BE2C (cell line): ENCODE data around the gene SMARCB1.

Experiments used
- DNase-seq: peaks from one replicate; pipeline ENCODE4 v3.0.0-alpha.2; 2020
- H3K27me3 ChIP-seq: fragments of 250-450 bp; sonication (Bioruptor Pico); 2 replicates; pipeline ENCODE4 v1.5.1; 2020; ENCODE audit warnings: mild to moderate bottlenecking
- H3K36me3 ChIP-seq: fragments of 250-450 bp; sonication (Bioruptor Pico); 2 replicates; pipeline ENCODE4 v1.5.1; 2020; ENCODE audit warnings: mild to moderate bottlenecking
- H3K4me1 ChIP-seq: fragments of 250-450 bp; sonication (Bioruptor Pico); 2 replicates; pipeline ENCODE4 v1.5.1; 2020
- H3K4me3 ChIP-seq: 2 replicates; pipeline ENCODE4 v1.5.1; 2011; ENCODE audit warnings: low read depth, low read length
- H3K9me3 ChIP-seq: fragments of 250-450 bp; sonication (Bioruptor Pico); 2 replicates; pipeline ENCODE4 v1.5.1; 2020
- CTCF ChIP-seq: IDR thresholded peaks from 2 replicates; pipeline ENCODE4 v1.5.1; 2012; ENCODE audit warnings: mild to moderate bottlenecking, low read depth, low read length

The SMARCB1 gene

GRCh38 chr22:23827351-23827995, 40.7 kb downstream of the SMARCB1 start:
- peaks cover 77% of the 10 kb centered on the region for H3K36me3 ChIP-seq
- H3K4me1 ChIP-seq: peaks cover 22% of the 10 kb centered on the region
- no peak for DNase-seq
- H3K4me3 ChIP-seq: no peak overlapping the region
- no peaks in the 10 kb centered on the region for H3K27me3 ChIP-seq
- no peak for TF ChIP-seq CTCF
- no peaks in the 10 kb centered on the region for H3K9me3 ChIP-seq

- no peaks in the 10 kb centered on the region for H3K9me3 ChIP-seq
- TF ChIP-seq CTCF: no peak
- peaks cover 79% of the 10 kb centered on the region for H3K36me3 ChIP-seq
- H3K27me3 ChIP-seq: no peaks in the 10 kb centered on the region
- no peak for DNase-seq
- no peak overlapping the region for H3K4me3 ChIP-seq
- peaks cover 22% of the 10 kb centered on the region for H3K4me1 ChIP-seq
Measured at GRCh38 chr22:23828800-23829680, 42.3 kb downstream of the SMARCB1 start.

- no peak for TF ChIP-seq CTCF
- Histone ChIP-seq H3K4me3 (no peak overlapping the region), H3K27me3 (no peaks in the 10 kb centered on the region), H3K4me1 (peaks cover 22% of the 10 kb centered on the region), H3K9me3 (no peaks in the 10 kb centered on the region), H3K36me3 (peaks cover 75% of the 10 kb centered on the region)
- DNase-seq: no peak
Measured at GRCh38 chr22:23829845-23830372, 43.1 kb downstream of the SMARCB1 start.

- Histone ChIP-seq H3K4me1 (peaks cover 15% of the 10 kb centered on the region), H3K36me3 (peaks cover 78% of the 10 kb centered on the region), H3K4me3 (no peak overlapping the region), H3K27me3 (no peaks in the 10 kb centered on the region), H3K9me3 (no peaks in the 10 kb centered on the region)
- no peak for TF ChIP-seq CTCF
- DNase-seq: no peak
Measured at GRCh38 chr22:23831261-23831660, 44.5 kb downstream of the SMARCB1 start.

GRCh38 chr22:23831781-23832180, 45.0 kb downstream of the SMARCB1 start:
- peaks cover 11% of the 10 kb centered on the region for H3K4me1 ChIP-seq
- H3K36me3 ChIP-seq: peaks cover 82% of the 10 kb centered on the region
- TF ChIP-seq CTCF: no peak
- DNase-seq: no peak
- no peaks in the 10 kb centered on the region for H3K9me3 ChIP-seq
- H3K27me3 ChIP-seq: no peaks in the 10 kb centered on the region
- no peak overlapping the region for H3K4me3 ChIP-seq
